CD4-positive, alpha-beta T cell (primary cell): ENCODE data around the gene NBPF4. TPM values are rescaled to one million over a fixed set of nuclear protein-coding genes. Genes with fewer than 3 reads are reported as not detected.
"Not testable (repeated sequence)": the region's sequence is repeated elsewhere in the genome, so short reads cannot be mapped to it uniquely, and the experiment has no call there.

Experiments used
- ATAC-seq: fragments of 200-7000 bp; cut with Tn5 transposase; one replicate; pipeline ENCODE4 v1.10.0; 2022; ENCODE audit warnings: mild to moderate bottlenecking; ENCODE audit not compliant: poor library complexity
- CTCF ChIA-PET: fragments of 350-600 bp; sonication (Branson Sonifier 250); formaldehyde crosslinking; loops from one replicate; lab custom pipeline; 2021; ENCODE audit warnings: antibody characterized with exemption, inconsistent platforms; lab: Charles Lee
- POLR2A ChIA-PET: fragments of 350-600 bp; sonication (Branson Sonifier 250); formaldehyde crosslinking; loops from one replicate; lab custom pipeline; 2021; ENCODE audit warnings: antibody characterized with exemption, inconsistent platforms; lab: Charles Lee
- DNase-seq, 14 experiments: peaks; one replicate each; pipeline ENCODE4 v3.0.0-alpha.2; 2013 to 2020; ENCODE audit warnings: mixed read lengths in 2 of 14
- H3K27ac ChIP-seq, 2 donors: one replicate each; pipeline versions ENCODE4 v1.5.1 to v1.7.0; 2013; ENCODE audit warnings: low read length in 2 of 2, low read depth in 1 of 2, mild to moderate bottlenecking in 1 of 2
- H3K27me3 ChIP-seq, 2 experiments: 1 replicate in 1 of 2; 2 replicates in 1 of 2; pipeline versions ENCODE4 v1.6.1 to v1.7.0; 2013; ENCODE audit warnings: low read length in 2 of 2, control low read depth in 1 of 2, mild to moderate bottlenecking in 1 of 2, moderate library complexity in 1 of 2; ENCODE audit not compliant: insufficient read depth in 2 of 2, control insufficient read depth in 1 of 2
- H3K36me3 ChIP-seq: one replicate; pipeline ENCODE4 v1.6.1; 2013; ENCODE audit warnings: low read length, control low read depth; ENCODE audit not compliant: insufficient read depth
- H3K4me1 ChIP-seq: one replicate; pipeline ENCODE4 v1.6.1; 2013; ENCODE audit warnings: low read length, control low read depth; ENCODE audit not compliant: insufficient read depth
- H3K4me3 ChIP-seq: one replicate; pipeline ENCODE4 v1.5.1; 2013; ENCODE audit warnings: mild to moderate bottlenecking, low read length, moderate library complexity
- H3K9me3 ChIP-seq, 2 experiments: 1 replicate in 1 of 2; 2 replicates in 1 of 2; pipeline versions ENCODE4 v1.6.1 to v1.7.0; 2013; ENCODE audit warnings: low read length in 2 of 2, mild to moderate bottlenecking in 2 of 2, control low read depth in 1 of 2, moderate library complexity in 1 of 2; ENCODE audit not compliant: control insufficient read depth in 1 of 2, insufficient read depth in 1 of 2
- H3K27ac Mint-ChIP-seq: one replicate; pipeline ENCODE4 v1.8.0; 2020; ENCODE audit warnings: mixed read lengths
- H3K27me3 Mint-ChIP-seq: one replicate; pipeline ENCODE4 v1.8.0; 2021; ENCODE audit warnings: mixed read lengths
- H3K36me3 Mint-ChIP-seq: one replicate; pipeline ENCODE4 v1.8.0; 2021; ENCODE audit warnings: low read depth, mixed read lengths
- H3K4me1 Mint-ChIP-seq: one replicate; pipeline ENCODE4 v1.8.0; 2021; ENCODE audit warnings: low read depth, mixed read lengths
- H3K4me3 Mint-ChIP-seq: one replicate; pipeline ENCODE4 v1.8.0; 2020; ENCODE audit warnings: mild to moderate bottlenecking, mixed read lengths
- H3K9me3 Mint-ChIP-seq: one replicate; pipeline ENCODE4 v1.8.0; 2020; ENCODE audit warnings: mixed read lengths
- intact Hi-C, 2 experiments: fragments of 100-400 bp; cut with DNase I in 1 of 2; cut with micrococcal nuclease in 1 of 2; formaldehyde crosslinking; loops; one replicate each; pipeline versions ENCODE4 v1.15.1 to v1.9.0; 2023 to 2025; cut with DNase I, micrococcal nuclease
- total RNA-seq, 174 experiments: library from RNA in 2 of 174; stranded (reverse) in 2 of 174; gene quantifications; one replicate each; pipeline ENCODE4 v1.2.3 and lab custom pipeline; 2021 to 2026
- TF ChIP-seq, protein P1 (sequence below): fragments of 200-600 bp; IDR thresholded peaks from one replicate; pipeline ENCODE4 v1.8.0; 2022; ENCODE audit warnings: antibody characterized with exemption, mild to moderate bottlenecking

NBPF4 gene
- total RNA-seq, 2 experiments from 2014 or later = 0.11 TPM; not detected in 1

DNA sequence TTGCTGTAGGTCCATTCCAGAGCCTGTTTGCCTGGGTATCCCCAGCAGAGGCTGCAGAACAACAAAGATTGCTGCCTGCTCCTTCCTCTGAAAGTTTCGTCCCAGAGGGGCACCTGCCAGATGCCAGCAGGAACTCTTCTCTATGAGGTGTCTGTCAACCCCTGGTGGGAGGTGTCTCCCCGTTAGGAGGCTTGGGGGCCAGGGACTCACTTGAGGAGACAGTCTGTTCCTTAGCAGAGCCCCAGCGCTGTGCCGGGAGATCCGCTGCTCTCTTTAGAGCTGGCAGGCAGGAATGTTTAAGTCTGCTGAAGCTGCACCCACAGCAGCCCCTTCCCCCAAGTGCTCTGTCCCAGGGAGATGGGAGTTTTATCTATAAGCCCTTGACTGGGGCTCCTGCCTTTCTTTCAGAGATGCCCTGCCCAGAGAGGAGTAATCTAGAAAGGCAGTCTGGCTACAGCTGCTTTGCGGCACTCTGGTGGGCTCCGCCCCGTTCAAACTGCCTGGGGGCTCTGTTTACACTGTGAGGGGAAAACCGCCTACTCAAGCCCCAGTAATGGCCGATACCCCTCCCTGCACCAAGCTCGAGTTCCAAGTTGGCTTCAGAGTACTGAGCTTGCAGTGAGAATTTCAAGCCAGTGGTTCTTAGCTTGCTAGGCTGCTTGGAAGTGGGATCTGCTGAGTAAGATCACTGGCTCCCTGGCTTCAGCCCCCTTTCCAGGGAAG, 35.0 kb downstream of the NBPF4 start:
- Histone ChIP-seq H3K9me3 (no peaks in the 10 kb centered on the region), H3K36me3 (no peaks in the 10 kb centered on the region), H3K4me1 (peaks cover 7% of the 10 kb centered on the region), H3K27ac (no peak overlapping the region), H3K4me3 (no peak overlapping the region), H3K27me3 (peaks cover 3 to 13% of the 10 kb centered on the region in 2 experiments)
- no peak for ATAC-seq
- intact Hi-C loops = no loop called here
- ChIA-PET POLR2A (interaction anchor here (3.1 kb wide), 1 partner anchor 8 kb away, joined by 14 read pairs; the partner anchor contains the start of gene SLC25A24), CTCF (no interaction called here)
- no peak for DNase-seq
- TF ChIP-seq, protein P1, sequence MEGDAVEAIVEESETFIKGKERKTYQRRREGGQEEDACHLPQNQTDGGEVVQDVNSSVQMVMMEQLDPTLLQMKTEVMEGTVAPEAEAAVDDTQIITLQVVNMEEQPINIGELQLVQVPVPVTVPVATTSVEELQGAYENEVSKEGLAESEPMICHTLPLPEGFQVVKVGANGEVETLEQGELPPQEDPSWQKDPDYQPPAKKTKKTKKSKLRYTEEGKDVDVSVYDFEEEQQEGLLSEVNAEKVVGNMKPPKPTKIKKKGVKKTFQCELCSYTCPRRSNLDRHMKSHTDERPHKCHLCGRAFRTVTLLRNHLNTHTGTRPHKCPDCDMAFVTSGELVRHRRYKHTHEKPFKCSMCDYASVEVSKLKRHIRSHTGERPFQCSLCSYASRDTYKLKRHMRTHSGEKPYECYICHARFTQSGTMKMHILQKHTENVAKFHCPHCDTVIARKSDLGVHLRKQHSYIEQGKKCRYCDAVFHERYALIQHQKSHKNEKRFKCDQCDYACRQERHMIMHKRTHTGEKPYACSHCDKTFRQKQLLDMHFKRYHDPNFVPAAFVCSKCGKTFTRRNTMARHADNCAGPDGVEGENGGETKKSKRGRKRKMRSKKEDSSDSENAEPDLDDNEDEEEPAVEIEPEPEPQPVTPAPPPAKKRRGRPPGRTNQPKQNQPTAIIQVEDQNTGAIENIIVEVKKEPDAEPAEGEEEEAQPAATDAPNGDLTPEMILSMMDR = no peak
- H3K9me3 Mint-ChIP-seq = no peaks in the 10 kb centered on the region
- peaks cover 59% of the 10 kb centered on the region for H3K27me3 Mint-ChIP-seq
- no peaks in the 10 kb centered on the region for H3K36me3 Mint-ChIP-seq
- H3K27ac Mint-ChIP-seq = no peak overlapping the region
- H3K4me3 Mint-ChIP-seq = no peak overlapping the region
- no peaks in the 10 kb centered on the region for H3K4me1 Mint-ChIP-seq

DNA sequence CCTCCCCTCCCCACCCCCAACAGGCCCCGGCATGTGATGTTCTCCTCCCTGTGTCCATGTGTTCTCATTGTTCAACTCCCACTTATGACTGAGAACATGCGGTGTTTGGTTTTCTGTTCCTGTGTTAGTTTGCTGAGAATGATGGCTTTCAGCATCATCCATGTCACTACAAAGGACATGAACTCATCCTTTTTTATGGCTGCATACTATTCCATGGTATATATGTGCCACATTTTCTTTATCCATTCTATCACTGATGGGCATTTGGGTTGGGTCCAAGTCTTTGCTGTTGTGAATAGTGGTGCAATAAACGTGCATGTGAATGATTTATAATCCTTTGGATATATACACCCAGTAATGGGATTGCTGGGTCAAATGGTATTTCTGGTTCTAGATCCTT, 40.3 kb downstream of the NBPF4 start:
- H3K4me1 ChIP-seq, H3K36me3 Mint-ChIP-seq, H3K27me3 ChIP-seq, H3K9me3 ChIP-seq, POLR2A ChIA-PET, H3K9me3 Mint-ChIP-seq, H3K36me3 ChIP-seq, H3K4me3 ChIP-seq, DNase-seq, CTCF ChIA-PET, H3K27ac Mint-ChIP-seq, ATAC-seq, H3K27ac ChIP-seq: not testable (repeated sequence)
- intact Hi-C loops = loop anchor here in 1 of 2 experiments (5.0 kb wide), 1 partner anchor 444 kb away; no protein-coding TSS in a partner anchor
- Mint-ChIP-seq H3K27me3 (peaks cover 21% of the 10 kb centered on the region), H3K4me1 (peaks cover 19% of the 10 kb centered on the region), H3K4me3 (peak overlapping the region; percentile 49)

DNA sequence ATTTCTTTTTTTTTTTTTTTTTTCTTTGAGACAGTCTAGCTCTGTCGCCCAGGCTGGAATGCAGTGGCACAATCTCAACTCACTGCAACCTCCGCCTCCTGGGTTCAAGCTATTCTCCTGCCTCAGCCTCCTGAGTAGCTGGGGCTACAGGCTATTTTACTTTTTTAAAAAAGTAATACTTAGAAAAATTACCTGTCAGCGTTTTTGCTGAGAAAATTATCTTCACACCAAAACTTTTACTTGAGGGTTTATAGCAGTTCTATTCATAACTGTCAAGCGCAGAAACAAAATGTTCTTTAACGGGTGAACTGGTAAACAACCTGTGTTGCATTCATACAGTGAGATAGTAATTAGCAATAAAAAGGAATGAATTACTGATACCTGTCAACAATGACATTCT, 42.2 kb downstream of the NBPF4 start:
- TF ChIP-seq, protein P1 = no peak
- Histone ChIP-seq H3K4me3 (no peak overlapping the region), H3K27ac (no peak overlapping the region), H3K4me1 (peaks cover 16% of the 10 kb centered on the region), H3K27me3 (no peaks in the 10 kb centered on the region), H3K9me3 (no peaks in the 10 kb centered on the region), H3K36me3 (no peaks in the 10 kb centered on the region)
- ATAC-seq (no peak), DNase-seq (no peak)
- CTCF ChIA-PET = interaction anchor here (1.9 kb wide), 1 partner anchor 76 kb away, joined by 5 read pairs; no protein-coding TSS in a partner anchor
- peaks cover 3% of the 10 kb centered on the region for H3K36me3 Mint-ChIP-seq
- POLR2A ChIA-PET = interaction anchor here (2.3 kb wide), 1 partner anchor 460 kb away, joined by 21 read pairs; the partner anchor contains the start of gene HENMT1
- no peak overlapping the region for H3K27ac Mint-ChIP-seq
- peaks cover 28% of the 10 kb centered on the region for H3K4me1 Mint-ChIP-seq
- H3K27me3 Mint-ChIP-seq = peaks cover 4% of the 10 kb centered on the region
- no peak overlapping the region for H3K4me3 Mint-ChIP-seq
- intact Hi-C loops = loop anchor here in 1 of 2 experiments (5.0 kb wide), 1 partner anchor 446 kb away; no protein-coding TSS in a partner anchor
- no peaks in the 10 kb centered on the region for H3K9me3 Mint-ChIP-seq
